Lung (tissue), 12 donors: ENCODE data around the gene SERINC1. TPM values are rescaled to one million over a fixed set of nuclear protein-coding genes. Genes with fewer than 3 reads are reported as not detected.
A peak's percentile ranks its signal among the peaks of the same experiment; 100 is the strongest.

Experiments
- ATAC-seq: fragments of 200-7000 bp; cut with Tn5 transposase; one replicate; pipeline ENCODE4 v1.9.1; 2020; ENCODE audit warnings: moderate number of reproducible peaks; ENCODE audit not compliant: insufficient read depth, low FRiP score
- DNase-seq, 3 donors: peaks; one replicate each; pipeline ENCODE4 v3.0.0-alpha.2; 2013 to 2017
- H3K27ac ChIP-seq, 2 donors: one replicate each; pipeline ENCODE4 v1.5.1; 2013; ENCODE audit warnings: mild to moderate bottlenecking in 2 of 2, moderate library complexity in 2 of 2, control low read depth in 1 of 2, inconsistent platforms in 1 of 2, low read depth in 1 of 2, low read length in 1 of 2
- H3K27me3 ChIP-seq, 3 donors: one replicate each; pipeline ENCODE4 v1.5.1; 2013; ENCODE audit warnings: low read length in 2 of 3; ENCODE audit not compliant: control insufficient read depth in 3 of 3, insufficient read depth in 3 of 3
- H3K36me3 ChIP-seq, 4 donors: one replicate each; pipeline ENCODE4 v1.5.1; 2013; ENCODE audit warnings: low read length in 4 of 4, mild to moderate bottlenecking in 1 of 4, moderate library complexity in 1 of 4; ENCODE audit not compliant: control insufficient read depth in 4 of 4, insufficient read depth in 4 of 4
- H3K4me1 ChIP-seq, 5 donors: one replicate each; pipeline ENCODE4 v1.5.1; 2013; ENCODE audit warnings: low read length in 5 of 5, mild to moderate bottlenecking in 2 of 5, moderate library complexity in 1 of 5; ENCODE audit not compliant: control insufficient read depth in 5 of 5, insufficient read depth in 5 of 5
- H3K4me3 ChIP-seq: one replicate; pipeline ENCODE4 v1.5.1; 2013; ENCODE audit warnings: mild to moderate bottlenecking, control low read depth, moderate library complexity
- H3K9ac ChIP-seq, 2 donors: one replicate each; pipeline ENCODE4 v1.5.1; 2013; ENCODE audit warnings: low read length in 2 of 2, control low read depth in 1 of 2; ENCODE audit not compliant: insufficient read depth in 1 of 2
- H3K9me3 ChIP-seq, 4 donors: one replicate each; pipeline ENCODE4 v1.5.1; 2013; ENCODE audit warnings: low read length in 3 of 4, mild to moderate bottlenecking in 1 of 4, moderate library complexity in 1 of 4; ENCODE audit not compliant: control insufficient read depth in 4 of 4, insufficient read depth in 3 of 4
- CTCF ChIP-seq: IDR thresholded peaks from 2 replicates; pipeline ENCODE4 v1.5.1; 2012; ENCODE audit warnings: mild to moderate bottlenecking; ENCODE audit errors: control extremely low read depth, extremely low read depth
- WGBS, 2 donors: extraction: QIAGEN DNeasy Blood & Tissue Kit; methylation state at CpG; one replicate each; pipeline ENCODE4 v1.1.7; 2013; 5-methylcytosine and 5-hydroxymethylcytosine counted together
- polyA plus RNA-seq, 2 donors: library from polyadenylated mRNA; stranded (reverse); fragments of 200-250 nt; gene quantifications; one replicate each; pipeline ENCODE4 v1.2.1, GENCODE V29; 2013
- total RNA-seq, 2 donors: library from RNA; depleted of rRNA in 1 of 2; stranded (reverse); fragments of >200 nt in 1 of 2; gene quantifications; one replicate each; pipeline ENCODE4 v1.2.1, GENCODE V29; 2014 to 2021
- donor health status: control.
- donor health status: control.
- donor health status: Bipolar disorder and iron deficiency.
- donor health status: healthy.
- donor health status: DM: yes; HTN: yes; CAD: no.

SERINC1 gene
- total and polyA plus RNA-seq, 4 donors: 50.1 to 226 (median 128) TPM

GRCh38 chr6:122401104-122401503 lies 70.5 kb downstream of the SERINC1 start:
- peak overlapping the region in 1 of 2 donors; percentile 95 for H3K27ac ChIP-seq
- H3K27me3 ChIP-seq: no peaks in the 10 kb centered on the region
- H3K4me3 ChIP-seq: no peak overlapping the region
- DNase-seq (no peak), ATAC-seq (no peak)
- no peaks in the 10 kb centered on the region for H3K36me3 ChIP-seq
- TF ChIP-seq CTCF: no peak
- WGBS, 2 donors: 73 to 88% methylated on average over 4 of the region's 4 CpGs
- peaks cover 1 to 22% (median 13%) of the 10 kb centered on the region in 5 donors for H3K4me1 ChIP-seq
- no peaks in the 10 kb centered on the region for H3K9me3 ChIP-seq
- peak overlapping the region in 1 of 2 donors; percentile 42 for H3K9ac ChIP-seq

GRCh38 chr6:122400462-122401089 lies 71.0 kb downstream of the SERINC1 start:
- no peak for ATAC-seq
- no peaks in the 10 kb centered on the region for H3K9me3 ChIP-seq
- H3K27me3 ChIP-seq: no peaks in the 10 kb centered on the region
- H3K4me3 ChIP-seq: no peak overlapping the region
- no peak for TF ChIP-seq CTCF
- H3K4me1 ChIP-seq: peaks cover 1 to 18% (median 13%) of the 10 kb centered on the region in 5 donors
- peak overlapping the region; percentile 93 to 95 for H3K9ac ChIP-seq
- DNase-seq: peak in 2 of 3 donors; percentile 10 to 26
- H3K36me3 ChIP-seq: no peaks in the 10 kb centered on the region
- peak overlapping the region in 1 of 2 donors; percentile 95 for H3K27ac ChIP-seq
- WGBS, 2 donors: 35 to 41% methylated on average over 4 of the region's 4 CpGs

- H3K4me3 ChIP-seq: peak overlapping the region; percentile 100
- H3K9me3 ChIP-seq: no peaks in the 10 kb centered on the region
- ATAC-seq (no peak), DNase-seq (no peak)
- H3K36me3 ChIP-seq: no peaks in the 10 kb centered on the region
- no peak for TF ChIP-seq CTCF
- no peaks in the 10 kb centered on the region for H3K27me3 ChIP-seq
- 1% methylated on average over 20 of the region's 20 CpGs for WGBS, 2 donors
- peaks cover 1 to 16% (median 13%) of the 10 kb centered on the region in 5 donors for H3K4me1 ChIP-seq
- peak overlapping the region; percentile 93 to 95 for H3K9ac ChIP-seq
- peak overlapping the region; percentile 89 to 95 for H3K27ac ChIP-seq
Observed at GRCh38 chr6:122400121-122400450, 71.5 kb downstream of the SERINC1 start.
